Activated effector memory CD4-positive, alpha-beta T cell treated with Interleukin-2 at 50 U/mL for 16 hours (primary cell): ENCODE measurements around the gene ANKIB1.

Experiments
- DNase-seq: peaks from one replicate; pipeline ENCODE4 v3.0.0-alpha.2; 2020

Gene ANKIB1

GRCh38 chr7:92266415-92267241, 20.9 kb downstream of the ANKIB1 start:
- DNase-seq = no peak

- no peak for DNase-seq
These were observed 23.1 kb downstream of the ANKIB1 start for GRCh38 chr7:92268921-92269320.

- DNase-seq = no peak
These were observed 29.6 kb downstream of the ANKIB1 start for GRCh38 chr7:92275327-92275726.

- no peak for DNase-seq
These were observed 30.7 kb downstream of the ANKIB1 start for GRCh38 chr7:92276460-92276864.

- no peak for DNase-seq
These were observed 33.7 kb downstream of the ANKIB1 start for GRCh38 chr7:92279396-92280031.

GRCh38 chr7:92281031-92281430, 35.3 kb downstream of the ANKIB1 start:
- no peak for DNase-seq

- no peak for DNase-seq
These were observed 36.5 kb downstream of the ANKIB1 start for GRCh38 chr7:92282221-92282814.

GRCh38 chr7:92282930-92283329, 37.2 kb downstream of the ANKIB1 start:
- DNase-seq = no peak

- DNase-seq = no peak
These were observed 43.5 kb downstream of the ANKIB1 start for GRCh38 chr7:92289321-92289720.

GRCh38 chr7:92292981-92293380, 47.2 kb downstream of the ANKIB1 start:
- DNase-seq = no peak

GRCh38 chr7:92293896-92294590, 48.3 kb downstream of the ANKIB1 start:
- no peak for DNase-seq

GRCh38 chr7:92295391-92295790, 49.6 kb downstream of the ANKIB1 start:
- DNase-seq = no peak

- DNase-seq = no peak
These were observed 50.5 kb downstream of the ANKIB1 start for GRCh38 chr7:92296235-92296634.

GRCh38 chr7:92296880-92297445, 51.2 kb downstream of the ANKIB1 start:
- no peak for DNase-seq

GRCh38 chr7:92297736-92298135, 52.0 kb downstream of the ANKIB1 start:
- no peak for DNase-seq

- no peak for DNase-seq
These were observed 58.0 kb downstream of the ANKIB1 start for GRCh38 chr7:92303761-92304160.

GRCh38 chr7:92304406-92304893, 58.7 kb downstream of the ANKIB1 start:
- no peak for DNase-seq

GRCh38 chr7:92306153-92306552, 60.4 kb downstream of the ANKIB1 start:
- DNase-seq = no peak

- DNase-seq = no peak
These were observed 67.3 kb downstream of the ANKIB1 start for GRCh38 chr7:92313055-92313454.

GRCh38 chr7:92319243-92319642, 73.5 kb downstream of the ANKIB1 start:
- DNase-seq = no peak

- DNase-seq = no peak
These were observed 79.4 kb downstream of the ANKIB1 start for GRCh38 chr7:92325173-92325572.

- no peak for DNase-seq
These were observed 80.1 kb downstream of the ANKIB1 start for GRCh38 chr7:92325858-92326257.
